B cell (primary cell): ENCODE results near the gene APH1B. TPM values are rescaled to one million over a fixed set of nuclear protein-coding genes. Genes with fewer than 3 reads are reported as not detected.

Experiments used
- ATAC-seq: fragments of 200-7000 bp; cut with Tn5 transposase; one replicate; pipeline ENCODE4 v1.10.0; 2021; ENCODE audit warnings: low read depth, mild to moderate bottlenecking, moderate number of reproducible peaks, moderate library complexity
- CTCF ChIA-PET: fragments of 350-600 bp; sonication (Branson Sonifier 250); formaldehyde crosslinking; loops from one replicate; lab custom pipeline; 2021; ENCODE audit warnings: antibody characterized with exemption, inconsistent platforms; lab: Charles Lee
- POLR2A ChIA-PET: fragments of 350-600 bp; sonication (Branson Sonifier 250); formaldehyde crosslinking; loops from one replicate; lab custom pipeline; 2021; ENCODE audit warnings: antibody characterized with exemption; lab: Charles Lee
- DNase-seq: peaks from one replicate; pipeline ENCODE4 v3.0.0; 2013
- H2AFZ ChIP-seq: 2 replicates; pipeline ENCODE4 v1.6.1; 2012; ENCODE audit warnings: mild to moderate bottlenecking, low read depth, low read length; ENCODE audit not compliant: insufficient read depth, poor library complexity, severe bottlenecking
- H3K27ac ChIP-seq, 2 donors: 1 replicate in 1 of 2; 2 replicates in 1 of 2; pipeline ENCODE4 v1.5.1; 2012 to 2013; ENCODE audit warnings: low read length in 2 of 2, mild to moderate bottlenecking in 2 of 2, moderate library complexity in 1 of 2
- H3K27me3 ChIP-seq, 4 experiments: fragments of 200-600 bp in 1 of 4; sonication (generic) in 1 of 4; replicated peaks in 1 of 4; 1 replicate in 2 of 4; 2 replicates in 2 of 4; pipeline versions ENCODE4 v1.6.1 to v1.7.0; 2013 to 2016; ENCODE audit warnings: low read length in 3 of 4, mild to moderate bottlenecking in 2 of 4, mixed read lengths in 1 of 4, moderate library complexity in 1 of 4; ENCODE audit not compliant: insufficient read depth in 4 of 4, control insufficient read depth in 3 of 4; ENCODE audit errors: control extremely low read depth in 1 of 4
- H3K36me3 ChIP-seq, 2 experiments: replicated peaks in 1 of 2; 1 replicate in 1 of 2; 2 replicates in 1 of 2; pipeline versions ENCODE4 v1.6.1 to v1.7.1; 2013; ENCODE audit warnings: low read length in 1 of 2; ENCODE audit not compliant: insufficient read depth in 2 of 2, control insufficient read depth in 1 of 2; ENCODE audit errors: control extremely low read depth in 1 of 2, extremely low read depth in 1 of 2
- H3K4me1 ChIP-seq, 2 donors: fragments of 200-600 bp in 1 of 2; sonication (generic) in 1 of 2; 1 replicate in 1 of 2; 2 replicates in 1 of 2; pipeline versions ENCODE4 v1.5.1 to v1.6.1; 2013 to 2017; ENCODE audit warnings: low read length in 2 of 2; ENCODE audit not compliant: control insufficient read depth in 2 of 2, insufficient read depth in 2 of 2
- H3K4me2 ChIP-seq: replicated peaks from 2 replicates; pipeline ENCODE3; 2012; ENCODE audit warnings: mild to moderate bottlenecking, low read depth, low read length; ENCODE audit not compliant: poor library complexity, severe bottlenecking
- H3K4me3 ChIP-seq, 5 experiments: fragments of 200-600 bp in 1 of 5; sonication (generic) in 1 of 5; 1 replicate in 3 of 5; 2 replicates in 2 of 5; pipeline versions ENCODE4 v1.5.1 to v1.7.0; 2011 to 2016; ENCODE audit warnings: low read length in 4 of 5, mild to moderate bottlenecking in 4 of 5, low read depth in 2 of 5, control low read depth in 1 of 5, moderate library complexity in 1 of 5; ENCODE audit not compliant: insufficient read depth in 1 of 5; ENCODE audit errors: control extremely low read depth in 1 of 5, extremely low read depth in 1 of 5
- H3K79me2 ChIP-seq: fragments of 200-600 bp; sonication (generic); one replicate; pipeline ENCODE4 v1.6.0; 2016; ENCODE audit warnings: low read length; ENCODE audit not compliant: control insufficient read depth, insufficient read depth
- H3K9ac ChIP-seq: fragments of 200-600 bp; sonication (generic); 2 replicates; pipeline ENCODE4 v1.6.1; 2017; ENCODE audit warnings: mild to moderate bottlenecking, low read length, moderate library complexity
- H3K9me3 ChIP-seq, 3 donors: one replicate each; pipeline versions ENCODE4 v1.6.1 to v1.7.1; 2013; ENCODE audit warnings: low read length in 2 of 3; ENCODE audit not compliant: control insufficient read depth in 2 of 3, insufficient read depth in 1 of 3; ENCODE audit errors: control extremely low read depth in 1 of 3
- H4K20me1 ChIP-seq: 2 replicates; pipeline ENCODE4 v1.6.0; 2012; ENCODE audit warnings: mild to moderate bottlenecking, low read length; ENCODE audit not compliant: insufficient read depth, control insufficient read depth, poor library complexity, severe bottlenecking
- H3K27ac Mint-ChIP-seq: one replicate; pipeline ENCODE4 v1.8.0; 2021; ENCODE audit warnings: mixed read lengths
- H3K27me3 Mint-ChIP-seq: one replicate; pipeline ENCODE4 v1.8.0; 2021; ENCODE audit warnings: mixed read lengths
- H3K4me1 Mint-ChIP-seq: one replicate; pipeline ENCODE4 v1.8.0; 2021; ENCODE audit warnings: mixed read lengths
- H3K4me3 Mint-ChIP-seq: one replicate; pipeline ENCODE4 v1.8.0; 2021; ENCODE audit warnings: mixed read lengths
- H3K9me3 Mint-ChIP-seq: one replicate; pipeline ENCODE4 v1.8.0; 2022; ENCODE audit warnings: mixed read lengths; ENCODE audit not compliant: insufficient read depth
- CTCF ChIP-seq: fragments of 200-600 bp; IDR thresholded peaks from one replicate; pipeline ENCODE4 v1.8.0; 2022; ENCODE audit warnings: antibody characterized with exemption, mild to moderate bottlenecking
- EZH2 ChIP-seq: IDR thresholded peaks from 2 replicates; pipeline ENCODE4 v1.6.1; 2012; ENCODE audit warnings: borderline replicate concordance, low read depth, mild to moderate bottlenecking, moderate library complexity, low read length; ENCODE audit not compliant: insufficient read depth, poor library complexity, severe bottlenecking
- WGBS: methylation state at CpG from one replicate; pipeline ENCODE4 v1.1.5; 2013; ENCODE audit warnings: missing lambda C conversion rate; ENCODE audit not compliant: insufficient coverage; 5-methylcytosine and 5-hydroxymethylcytosine counted together
- intact Hi-C: fragments of 100-400 bp; cut with micrococcal nuclease; formaldehyde crosslinking; loops from one replicate; pipeline ENCODE4 v1.10.0; 2022
- polyA plus RNA-seq: library from polyadenylated mRNA; depleted of rRNA; stranded (reverse); fragments of >200 nt; gene quantifications from 2 replicates; pipeline ENCODE4 v1.2.3, GENCODE V29; 2012
- total RNA-seq, 2 donors: library from RNA; stranded (reverse); fragments of 120-200 nt in 1 of 2; gene quantifications; 1 replicate in 1 of 2; 2 replicates in 1 of 2; pipeline versions ENCODE4 v1.2.3 to v1.2.4, GENCODE V29; 2013 to 2022

APH1B gene
- total and polyA plus RNA-seq, 2 donors (not counting 1 experiment from before 2014, with no cell fraction given) = 7.6 to 45.2 TPM

- Histone ChIP-seq H3K27me3 (no peaks in the 10 kb centered on the region), H3K79me2 (peaks cover 66% of the 10 kb centered on the region), H3K9me3 (peaks cover 0 to 3% (median 3%) of the 10 kb centered on the region in 3 donors), H3K4me2 (no peak overlapping the region), H3K4me1 (peaks cover 5 to 11% of the 10 kb centered on the region in 2 donors), H4K20me1 (peaks cover 54% of the 10 kb centered on the region), H2AFZ (no peak overlapping the region), H3K9ac (no peak overlapping the region), H3K27ac (peak overlapping the region in 1 of 2 donors; percentile 12), H3K4me3 (no peak overlapping the region), H3K36me3 (peaks cover 0 to 55% of the 10 kb centered on the region in 2 experiments)
- ChIA-PET POLR2A (no interaction called here), CTCF (interaction anchor here (1.5 kb wide), 1 partner anchor 199 kb away, joined by 4 read pairs; no protein-coding TSS in a partner anchor)
- H3K4me3 Mint-ChIP-seq = no peak overlapping the region
- intact Hi-C loops = loop anchor here (5.0 kb wide), 1 partner anchor 35 kb away; no protein-coding TSS in a partner anchor
- H3K4me1 Mint-ChIP-seq = peaks cover 25% of the 10 kb centered on the region
- 100% methylated on average over 3 of the region's 5 CpGs for WGBS
- H3K9me3 Mint-ChIP-seq = no peaks in the 10 kb centered on the region
- ATAC-seq (no peak), DNase-seq (no peak)
- TF ChIP-seq EZH2 = no peak
- no peak for TF ChIP-seq CTCF
- no peak overlapping the region for H3K27ac Mint-ChIP-seq
- H3K27me3 Mint-ChIP-seq = no peaks in the 10 kb centered on the region
These were observed 30.5 kb upstream of the APH1B start for GRCh38 chr15:63246691-63247469.

- Mint-ChIP-seq H3K4me1 (peaks cover 1% of the 10 kb centered on the region), H3K9me3 (no peaks in the 10 kb centered on the region), H3K27ac (peak overlapping the region; percentile 15), H3K27me3 (no peaks in the 10 kb centered on the region), H3K4me3 (no peak overlapping the region)
- no peak overlapping the region for H3K4me2 ChIP-seq
- intact Hi-C loops = no loop called here
- ATAC-seq (no peak), DNase-seq (no peak)
- WGBS = 100% methylated on average over 4 of the region's 4 CpGs
- no peak overlapping the region for H2AFZ ChIP-seq
- no peak overlapping the region for H3K9ac ChIP-seq
- TF ChIP-seq CTCF (no peak), EZH2 (no peak)
- ChIA-PET CTCF (no interaction called here), POLR2A (no interaction called here)
- H3K9me3 ChIP-seq = no peaks in the 10 kb centered on the region
- peaks cover 42% of the 10 kb centered on the region for H4K20me1 ChIP-seq
- H3K27ac ChIP-seq = peak overlapping the region in 1 of 2 donors; percentile 28
- peaks cover 55% of the 10 kb centered on the region for H3K79me2 ChIP-seq
- H3K4me3 ChIP-seq = no peak overlapping the region
- H3K36me3 ChIP-seq = peaks cover 0 to 60% of the 10 kb centered on the region in 2 experiments
- no peaks in the 10 kb centered on the region for H3K27me3 ChIP-seq
- H3K4me1 ChIP-seq = no peaks in the 10 kb centered on the region
These were observed 27.0 kb upstream of the APH1B start for GRCh38 chr15:63250312-63250965.
